Endothelial cell of umbilical vein (primary cell): ENCODE results near the gene PDE6C. TPM values are rescaled to one million over a fixed set of nuclear protein-coding genes. Genes with fewer than 3 reads are reported as not detected.

ENCODE experiments used
- BruUV-seq: library from RNA; stranded (reverse); fragments of 400-500 nt; replicated peaks from 2 replicates; lab custom pipeline; 2021; lab: Mats Ljungman, UMichigan
- CTCF ChIA-PET: fragments of 300-600, 350-600 bp; sonication (Branson Sonifier 250); formaldehyde crosslinking; loops from one replicate; lab custom pipeline; 2021; ENCODE audit warnings: antibody characterized with exemption, inconsistent platforms; lab: Charles Lee
- POLR2A ChIA-PET: fragments of 300-600, 350-600 bp; sonication (Branson Sonifier 250); formaldehyde crosslinking; loops from one replicate; lab custom pipeline; 2021; ENCODE audit warnings: antibody characterized with exemption, inconsistent platforms; lab: Charles Lee
- DNase-seq: peaks from one replicate; pipeline ENCODE4 v3.0.0-alpha.2; 2011; ENCODE audit warnings: low read depth, low spot score
- FAIRE-seq: peaks from 2 replicates; lab custom pipeline; 2011; peaks lifted over from hg19 to GRCh38; lab: Jason Lieb, UNC
- H2AFZ ChIP-seq: 2 replicates; pipeline ENCODE4 v1.6.0; 2012; ENCODE audit warnings: low read depth, low read length, control low read depth, inconsistent platforms
- H3K27ac ChIP-seq: 2 replicates; pipeline ENCODE4 v1.5.1; 2011; ENCODE audit warnings: low read depth, mild to moderate bottlenecking, control low read depth, low read length, moderate library complexity; ENCODE audit not compliant: insufficient read depth
- H3K27me3 ChIP-seq, 2 experiments: 2 replicates each; pipeline versions ENCODE4 v1.6.0 to v1.6.1; 2011; ENCODE audit warnings: low read length in 2 of 2, mixed read lengths in 1 of 2; ENCODE audit not compliant: control insufficient read depth in 2 of 2, insufficient read depth in 2 of 2
- H3K36me3 ChIP-seq, 2 experiments: 2 replicates in 1 of 2; 3 replicates in 1 of 2; pipeline ENCODE4 v1.5.1; 2011; ENCODE audit warnings: low read length in 2 of 2, mild to moderate bottlenecking in 1 of 2, moderate library complexity in 1 of 2; ENCODE audit not compliant: control insufficient read depth in 2 of 2, insufficient read depth in 2 of 2; ENCODE audit errors: extremely low read depth in 1 of 2
- H3K4me1 ChIP-seq: 3 replicates; pipeline ENCODE4 v1.5.1; 2011; ENCODE audit warnings: mild to moderate bottlenecking, low read length; ENCODE audit not compliant: control insufficient read depth, insufficient read depth; ENCODE audit errors: extremely low read depth
- H3K4me2 ChIP-seq: 2 replicates; pipeline ENCODE4 v1.6.1; 2011; ENCODE audit warnings: low read length, control low read depth, mixed read lengths; ENCODE audit not compliant: insufficient read depth
- H3K4me3 ChIP-seq, 3 experiments: fragments of 200-600 bp in 1 of 3; sonication (generic), shearing (Covaris generic) in 1 of 3; replicated peaks in 1 of 3; 2 replicates each; pipeline ENCODE4 v1.5.1; 2011 to 2016; ENCODE audit warnings: control low read depth in 3 of 3, low read length in 3 of 3, mild to moderate bottlenecking in 2 of 3, inconsistent platforms in 1 of 3, low read depth in 1 of 3, moderate library complexity in 1 of 3; ENCODE audit not compliant: insufficient read depth in 1 of 3
- H3K79me2 ChIP-seq: 2 replicates; pipeline ENCODE4 v1.6.0; 2012; ENCODE audit warnings: low read length, inconsistent platforms; ENCODE audit not compliant: control insufficient read depth, insufficient read depth
- H3K9ac ChIP-seq: replicated peaks from 2 replicates; pipeline ENCODE3; 2011; ENCODE audit warnings: low read length, control low read depth; ENCODE audit not compliant: insufficient read depth; ENCODE audit errors: extremely low read depth
- H3K9me1 ChIP-seq: replicated peaks from 3 replicates; pipeline ENCODE4 v1.6.0; 2011; ENCODE audit warnings: mild to moderate bottlenecking, low read length; ENCODE audit not compliant: control insufficient read depth, insufficient read depth; ENCODE audit errors: extremely low read depth
- H3K9me3 ChIP-seq: replicated peaks from 2 replicates; pipeline ENCODE4 v1.5.1; 2012; ENCODE audit warnings: low read length, inconsistent platforms; ENCODE audit not compliant: control insufficient read depth, insufficient read depth
- H4K20me1 ChIP-seq: replicated peaks from 2 replicates; pipeline ENCODE3; 2011; ENCODE audit warnings: mild to moderate bottlenecking, low read length; ENCODE audit not compliant: control insufficient read depth, insufficient read depth; ENCODE audit errors: extremely low read depth
- EZH2 ChIP-seq: IDR thresholded peaks from 2 replicates; pipeline ENCODE4 v1.6.1; 2012; ENCODE audit warnings: borderline replicate concordance, low read depth, mild to moderate bottlenecking, moderate library complexity, low read length, inconsistent platforms; ENCODE audit not compliant: severe bottlenecking
- FOS ChIP-seq: IDR thresholded peaks from 2 replicates; pipeline ENCODE4 v1.6.1; 2011; ENCODE audit warnings: mild to moderate bottlenecking, low read length, moderate library complexity, borderline replicate concordance; ENCODE audit not compliant: insufficient read depth
- GATA2 ChIP-seq: IDR thresholded peaks from 2 replicates; pipeline ENCODE4 v1.7.0; 2011; ENCODE audit warnings: low read depth, mild to moderate bottlenecking, moderate library complexity, mixed read lengths, low read length; ENCODE audit not compliant: insufficient read length, insufficient read depth
- JUN ChIP-seq: IDR thresholded peaks from 2 replicates; pipeline ENCODE4 v1.6.1; 2011; ENCODE audit warnings: borderline replicate concordance, low read depth; ENCODE audit not compliant: insufficient read length, insufficient read depth
- MYC ChIP-seq: IDR thresholded peaks from one replicate; pipeline ENCODE4 v1.6.1; 2011; ENCODE audit warnings: mild to moderate bottlenecking, low read depth, low read length
- POLR2A ChIP-seq: IDR thresholded peaks from 2 replicates; pipeline ENCODE4 v1.6.1; 2012; ENCODE audit warnings: low read depth, mild to moderate bottlenecking, control low read depth, low read length
- POLR2AphosphoS5 ChIP-seq: IDR thresholded peaks from 2 replicates; pipeline ENCODE4 v1.6.1; 2012; ENCODE audit warnings: low read depth, mild to moderate bottlenecking, control low read depth, low read length, moderate library complexity; ENCODE audit not compliant: insufficient read depth
- dilution Hi-C: fragments of 300-500 bp; cut with MboI; formaldehyde crosslinking; loops from one replicate; pipeline ENCODE4 v1.15.0; 2019; ENCODE audit warnings: low sequenced_read_pairs; ENCODE audit not compliant: extremely low pct_ligation_motif_present
- intact Hi-C: fragments of 100-400 bp; cut with micrococcal nuclease; formaldehyde crosslinking; loops from one replicate; pipeline ENCODE4 v1.10.0; 2022
- polyA plus RNA-seq, 4 experiments: library from polyadenylated mRNA; depleted of rRNA in 3 of 4; stranded (reverse) in 3 of 4; unstranded in 1 of 4; fragments of >200 nt; gene quantifications; 2 replicates each; pipeline versions ENCODE4 v1.2.1 to v1.2.3, GENCODE V29; 2011 to 2012; ENCODE audit warnings: missing spikeins in 1 of 4
- total RNA-seq: library from RNA; stranded (reverse); gene quantifications from 2 replicates; pipeline ENCODE4 v1.2.3, GENCODE V29; 2021
- TF ChIP-seq, protein P1 (sequence below): IDR thresholded peaks from 2 replicates; pipeline ENCODE4 v1.6.1; 2011; ENCODE audit not compliant: insufficient read depth, insufficient read length
- TF ChIP-seq, protein P2 (sequence below), 2 donors: IDR thresholded peaks; 1 replicate in 1 of 2; 2 replicates in 1 of 2; pipeline ENCODE4 v1.5.1; 2011; ENCODE audit warnings: low read length in 2 of 2, mild to moderate bottlenecking in 2 of 2, moderate library complexity in 2 of 2, control low read depth in 1 of 2, inconsistent platforms in 1 of 2, low read depth in 1 of 2; ENCODE audit not compliant: insufficient read depth in 1 of 2; ENCODE audit errors: extremely low read depth in 1 of 2

The PDE6C gene
- total and polyA plus RNA-seq, 2 donors (not counting 3 experiments of a cell fraction or from before 2014, with no cell fraction given) = not detected

DNA sequence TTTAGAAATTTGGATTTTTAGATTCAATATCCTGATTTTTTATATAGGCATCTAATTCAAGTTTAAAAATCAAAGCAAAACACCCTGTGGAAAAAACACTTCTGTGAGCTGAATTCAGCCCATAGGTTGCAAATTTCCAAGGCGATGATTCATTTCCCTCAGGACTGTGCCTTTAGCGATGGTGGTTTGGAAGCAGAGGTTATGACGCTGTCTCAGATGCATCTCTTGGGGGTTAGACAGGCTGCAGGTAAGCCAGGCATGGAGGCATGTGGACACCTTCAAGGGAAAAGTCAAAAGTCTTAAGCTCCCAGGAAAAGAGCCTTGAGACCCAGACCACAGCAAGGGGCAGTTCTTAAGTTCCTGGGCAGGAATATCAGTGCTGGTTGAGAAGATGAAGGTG, 99.6 kb downstream of the PDE6C start:
- H3K79me2 ChIP-seq = no peaks in the 10 kb centered on the region
- no TSS peak for BruUV-seq
- ChIA-PET POLR2A (no interaction called here), CTCF (interaction anchor here (1.2 to 1.8 kb wide), 2 partner anchors 9 to 34 kb away, joined by 3 to 5 read pairs; partner anchors contain the start of gene FRA10AC1)
- no peak overlapping the region for H2AFZ ChIP-seq
- H3K4me2 ChIP-seq = no peak overlapping the region
- H3K4me3 ChIP-seq = no peak overlapping the region
- DNase-seq (no peak), FAIRE-seq (no peak)
- no peak for TF ChIP-seq GATA2
- TF ChIP-seq, protein P1, sequence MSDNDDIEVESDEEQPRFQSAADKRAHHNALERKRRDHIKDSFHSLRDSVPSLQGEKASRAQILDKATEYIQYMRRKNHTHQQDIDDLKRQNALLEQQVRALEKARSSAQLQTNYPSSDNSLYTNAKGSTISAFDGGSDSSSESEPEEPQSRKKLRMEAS = no peak
- no peak for TF ChIP-seq JUN
- no peak for TF ChIP-seq EZH2
- TF ChIP-seq POLR2AphosphoS5 = no peak
- TF ChIP-seq MYC = no peak
- no peak for TF ChIP-seq POLR2A
- no peak for TF ChIP-seq FOS
- TF ChIP-seq, protein P2, sequence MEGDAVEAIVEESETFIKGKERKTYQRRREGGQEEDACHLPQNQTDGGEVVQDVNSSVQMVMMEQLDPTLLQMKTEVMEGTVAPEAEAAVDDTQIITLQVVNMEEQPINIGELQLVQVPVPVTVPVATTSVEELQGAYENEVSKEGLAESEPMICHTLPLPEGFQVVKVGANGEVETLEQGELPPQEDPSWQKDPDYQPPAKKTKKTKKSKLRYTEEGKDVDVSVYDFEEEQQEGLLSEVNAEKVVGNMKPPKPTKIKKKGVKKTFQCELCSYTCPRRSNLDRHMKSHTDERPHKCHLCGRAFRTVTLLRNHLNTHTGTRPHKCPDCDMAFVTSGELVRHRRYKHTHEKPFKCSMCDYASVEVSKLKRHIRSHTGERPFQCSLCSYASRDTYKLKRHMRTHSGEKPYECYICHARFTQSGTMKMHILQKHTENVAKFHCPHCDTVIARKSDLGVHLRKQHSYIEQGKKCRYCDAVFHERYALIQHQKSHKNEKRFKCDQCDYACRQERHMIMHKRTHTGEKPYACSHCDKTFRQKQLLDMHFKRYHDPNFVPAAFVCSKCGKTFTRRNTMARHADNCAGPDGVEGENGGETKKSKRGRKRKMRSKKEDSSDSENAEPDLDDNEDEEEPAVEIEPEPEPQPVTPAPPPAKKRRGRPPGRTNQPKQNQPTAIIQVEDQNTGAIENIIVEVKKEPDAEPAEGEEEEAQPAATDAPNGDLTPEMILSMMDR (IDR thresholded peaks at IDR 0.05; ENCODE audit: extremely low read depth in 1 of 2, insufficient read depth in 1 of 2, low read depth in 1 of 2, low read length in 2 of 2) = no peak
- H4K20me1 ChIP-seq = no peaks in the 10 kb centered on the region
- H3K9me1 ChIP-seq = no peaks in the 10 kb centered on the region
- no peaks in the 10 kb centered on the region for H3K9me3 ChIP-seq
- peaks cover 0 to 12% of the 10 kb centered on the region in 2 experiments for H3K27me3 ChIP-seq
- dilution Hi-C loops (no loop called here), intact Hi-C loops (no loop called here)
- H3K4me1 ChIP-seq = no peaks in the 10 kb centered on the region
- H3K27ac ChIP-seq = no peak overlapping the region
- no peaks in the 10 kb centered on the region for H3K36me3 ChIP-seq
- H3K9ac ChIP-seq = no peak overlapping the region
